HPDE6-E6E7 (cell line): ENCODE measurements around the gene CTSE.

Experiments used
- DNase-seq: peaks from one replicate; pipeline ENCODE4 v3.0.0; 2011; ENCODE audit warnings: missing footprints; ENCODE audit errors: extremely low spot score

CTSE gene

DNA sequence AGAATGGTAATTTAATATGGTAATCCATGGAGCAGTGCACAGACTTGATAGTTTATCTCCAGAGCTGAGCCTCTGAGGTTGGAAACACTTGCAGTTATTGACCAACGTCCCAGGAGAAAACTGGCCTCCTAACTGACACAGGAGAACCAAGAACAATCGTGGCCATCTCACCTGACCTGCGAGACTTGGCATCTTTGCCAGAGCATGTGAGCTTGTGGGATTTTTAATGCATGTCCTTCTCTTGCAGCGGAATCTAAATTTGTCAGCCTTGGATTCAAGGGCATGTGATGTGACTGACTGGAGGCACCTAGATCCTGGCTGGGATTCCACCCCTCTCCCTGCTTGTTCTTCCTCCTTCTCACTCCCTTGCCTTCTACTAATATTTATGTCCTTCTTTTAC is 52.6 kb downstream of the CTSE start:
- no peak for DNase-seq

DNA sequence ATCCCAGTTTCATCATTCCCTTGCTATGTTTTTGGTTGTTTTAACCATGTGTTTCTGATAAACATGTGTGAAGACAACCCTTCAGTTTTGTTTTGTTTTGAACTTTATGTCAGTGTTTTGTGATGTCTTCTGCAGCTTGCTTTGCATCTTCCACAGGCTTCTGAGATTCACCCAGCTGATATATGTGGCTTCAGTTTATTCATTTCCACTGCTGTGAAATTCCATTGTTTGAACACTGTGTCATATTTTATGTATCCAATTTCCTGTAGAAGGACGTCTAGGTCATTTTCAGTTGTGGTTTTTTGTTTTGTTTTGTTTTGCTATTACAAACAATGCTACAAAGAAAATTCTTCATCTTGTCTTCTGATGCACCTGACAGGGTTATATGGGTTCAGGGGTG is 53.2 kb downstream of the CTSE start:
- no peak for DNase-seq

DNA sequence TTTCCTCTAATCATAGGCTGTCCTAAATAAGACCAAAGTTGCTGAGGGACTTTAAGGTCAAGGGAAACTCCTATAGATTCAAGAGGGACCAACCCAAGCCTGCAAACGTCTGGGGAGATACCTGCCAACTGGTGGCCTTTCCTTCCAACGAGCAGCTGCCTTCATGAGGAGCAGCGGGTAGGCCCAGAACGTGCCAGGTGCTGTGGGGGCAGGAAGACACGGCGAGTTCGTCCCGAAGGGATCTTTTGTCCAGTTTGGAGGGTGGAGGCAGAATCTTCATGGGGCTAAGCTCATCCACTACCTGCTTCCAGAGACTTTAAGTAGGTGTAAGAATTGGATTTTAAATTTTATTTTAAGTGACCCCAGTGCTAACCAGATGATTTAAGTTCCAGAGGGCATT is 54.5 kb downstream of the CTSE start:
- no peak for DNase-seq

DNA sequence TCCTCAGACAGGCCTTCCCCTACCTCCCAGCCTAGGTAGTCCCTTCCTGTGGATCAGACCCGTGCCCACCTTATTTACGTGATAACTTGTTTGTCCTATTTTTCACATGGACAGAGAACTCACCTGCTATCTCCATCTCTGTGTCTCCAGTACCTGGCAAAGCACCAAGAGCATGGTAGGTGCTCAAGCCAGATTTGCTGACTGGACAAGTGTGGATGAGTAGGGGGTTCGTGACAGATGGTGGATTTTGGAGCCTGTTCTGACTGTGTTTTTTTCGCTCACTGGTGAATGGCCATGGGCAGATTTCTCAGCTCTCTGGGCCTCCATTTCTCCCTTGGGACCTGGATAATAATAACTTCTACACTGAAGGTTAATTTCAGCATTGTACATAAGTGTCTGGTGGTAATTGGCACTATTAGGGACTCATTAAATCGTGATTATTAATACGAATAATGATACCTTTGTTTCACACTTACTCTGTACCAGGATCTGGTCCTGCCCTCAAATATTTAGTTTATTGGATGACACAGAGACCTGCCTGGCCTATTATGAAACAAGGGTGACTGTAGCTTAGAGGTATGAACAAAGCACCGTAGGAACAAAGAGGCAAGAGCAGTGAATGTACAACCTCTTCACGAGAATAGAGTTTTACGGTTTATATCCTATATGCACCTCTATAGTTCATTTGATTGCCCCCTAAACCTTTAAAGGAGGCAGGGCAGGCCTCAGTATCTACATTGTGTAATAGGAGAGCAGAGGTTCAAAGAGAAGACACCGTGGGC is 56.0 kb downstream of the CTSE start:
- peak; percentile 56 for DNase-seq

DNA sequence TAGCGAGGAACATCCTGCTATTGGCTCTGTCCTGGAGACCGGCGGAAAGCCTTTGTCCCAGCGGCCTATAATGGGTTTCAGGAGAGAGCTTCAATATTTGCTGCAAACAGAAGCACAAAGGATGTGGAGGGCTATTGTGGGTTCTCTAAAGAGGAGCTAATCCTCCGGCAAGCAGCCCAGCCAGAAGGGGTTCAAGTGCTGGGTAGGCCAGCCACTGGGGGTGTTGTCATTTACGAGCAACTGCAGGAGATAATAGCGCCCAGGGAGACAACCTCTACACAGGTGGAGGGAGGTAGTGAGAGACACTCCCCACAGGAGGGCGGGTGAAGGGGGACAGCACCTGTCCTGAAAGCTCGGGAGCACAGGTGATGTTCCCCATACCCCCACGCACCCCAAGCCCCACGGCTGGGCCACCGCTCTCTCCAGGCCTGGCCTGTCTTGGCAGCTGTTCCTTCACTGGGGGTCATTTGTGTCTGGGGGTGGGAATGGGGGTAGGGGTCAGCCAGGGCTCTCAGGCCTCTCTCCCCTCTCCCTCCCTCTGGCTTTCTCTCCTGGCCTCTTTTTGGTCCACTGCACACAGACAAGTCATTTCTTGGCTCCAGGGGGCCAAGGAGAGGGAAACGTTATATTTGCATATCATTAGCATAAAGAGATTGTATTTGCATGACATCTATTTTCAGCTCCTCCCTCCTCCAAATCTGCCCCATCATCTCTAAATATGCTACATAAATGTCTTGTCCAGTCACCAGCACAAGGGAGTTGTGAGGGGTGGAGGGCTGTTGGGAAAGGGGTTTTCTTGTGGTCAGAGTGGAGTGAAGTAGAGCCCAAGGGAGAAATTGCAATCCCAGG is 58.4 kb downstream of the CTSE start:
- no peak for DNase-seq

DNA sequence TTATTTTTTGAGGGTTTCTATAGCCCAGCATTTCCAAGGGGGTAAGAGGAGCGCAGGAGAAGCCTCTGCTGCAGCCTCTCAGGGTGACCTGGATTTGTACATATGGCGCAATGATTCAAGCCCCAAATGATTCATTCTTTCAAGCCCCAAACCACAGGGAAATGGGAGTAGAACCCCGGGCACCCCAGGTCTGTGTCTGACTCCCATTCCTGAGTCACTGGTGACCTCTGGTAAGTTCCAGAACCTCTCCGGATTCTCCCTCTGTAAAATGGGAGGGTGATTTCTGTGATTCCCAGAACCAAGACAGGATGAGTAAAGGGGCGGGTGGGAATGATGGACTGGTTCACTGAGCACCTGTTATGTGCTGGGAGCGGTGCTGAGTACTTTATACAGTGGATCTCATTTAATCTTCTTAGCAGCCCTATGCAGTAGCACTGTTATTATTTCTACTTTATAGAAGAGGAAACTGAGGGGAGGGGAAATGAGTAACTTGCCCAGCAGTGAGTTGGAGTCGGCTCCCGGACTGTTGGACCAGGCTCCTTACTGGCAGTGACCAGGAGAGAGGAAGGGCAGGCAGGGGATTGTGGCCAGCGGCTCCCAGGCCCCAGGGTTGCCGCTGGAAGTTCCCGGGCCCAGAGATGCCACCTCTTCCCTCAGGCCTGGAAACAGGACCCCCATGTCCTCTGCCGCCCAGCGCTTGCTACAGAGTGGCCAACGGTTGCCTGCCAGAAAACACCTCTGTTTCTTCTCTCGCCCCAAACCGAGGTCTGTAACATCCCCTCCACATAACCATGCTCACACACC is 60.1 kb downstream of the CTSE start:
- DNase-seq: peak; percentile 69

DNA sequence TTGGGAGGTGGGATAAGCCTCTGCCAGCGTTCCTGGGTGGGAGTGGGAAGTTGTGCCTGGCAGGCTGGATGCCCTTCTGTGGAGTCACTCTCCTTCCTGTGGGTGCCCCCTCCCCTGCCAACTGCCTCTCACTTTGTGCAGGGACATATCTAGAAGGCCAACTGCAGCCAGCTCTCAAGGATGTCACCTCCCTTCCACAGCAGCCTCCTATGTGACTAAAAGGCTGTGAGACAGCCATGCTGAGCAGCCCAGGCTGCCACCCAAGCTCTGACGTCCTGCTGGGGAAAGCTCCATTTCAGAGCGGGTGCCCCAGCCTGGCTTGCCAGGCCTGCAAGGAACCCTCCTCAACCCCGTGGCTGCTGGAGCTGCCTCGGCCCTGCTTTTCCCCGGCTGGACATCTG is 60.9 kb downstream of the CTSE start:
- no peak for DNase-seq

DNA sequence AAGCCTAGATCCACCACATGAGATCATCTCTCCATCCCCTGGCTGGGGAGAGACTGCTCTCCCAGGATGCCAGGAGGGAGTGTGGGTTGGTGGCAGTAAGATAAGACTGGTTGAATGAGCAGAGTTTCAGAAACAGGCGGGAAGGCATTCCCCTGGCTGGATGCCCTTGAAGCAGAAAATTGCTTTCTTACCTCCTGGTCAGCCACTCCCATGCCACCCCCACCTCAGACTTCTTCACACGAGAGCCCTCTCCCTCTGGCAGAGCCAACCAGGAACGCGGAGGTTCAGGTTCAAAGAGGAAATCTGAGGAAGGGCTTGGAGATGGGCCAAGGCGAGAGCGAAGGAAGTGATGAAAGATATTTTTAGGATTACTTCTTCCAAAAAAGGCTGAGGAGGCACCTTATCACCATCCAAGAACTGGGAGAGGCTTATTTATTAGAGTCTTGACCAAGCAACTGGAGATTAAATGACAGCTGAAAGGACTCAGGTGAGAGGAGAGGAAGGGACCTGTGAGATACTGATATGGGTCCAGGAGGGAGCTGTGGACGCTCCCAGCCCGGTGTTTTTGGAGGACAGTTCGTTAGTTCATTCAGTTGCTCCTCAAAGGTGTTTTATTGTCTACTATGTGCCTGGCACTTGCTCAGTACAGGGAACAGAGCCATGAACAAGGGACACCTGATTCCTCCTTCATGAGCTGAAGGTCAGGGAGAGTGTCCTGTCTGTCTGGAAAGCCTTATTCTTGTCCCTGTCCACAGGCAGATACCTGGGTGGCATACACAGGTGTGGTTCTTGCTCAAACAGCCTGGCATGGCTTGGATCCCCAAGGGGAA is 61.5 kb downstream of the CTSE start:
- DNase-seq: no peak

DNA sequence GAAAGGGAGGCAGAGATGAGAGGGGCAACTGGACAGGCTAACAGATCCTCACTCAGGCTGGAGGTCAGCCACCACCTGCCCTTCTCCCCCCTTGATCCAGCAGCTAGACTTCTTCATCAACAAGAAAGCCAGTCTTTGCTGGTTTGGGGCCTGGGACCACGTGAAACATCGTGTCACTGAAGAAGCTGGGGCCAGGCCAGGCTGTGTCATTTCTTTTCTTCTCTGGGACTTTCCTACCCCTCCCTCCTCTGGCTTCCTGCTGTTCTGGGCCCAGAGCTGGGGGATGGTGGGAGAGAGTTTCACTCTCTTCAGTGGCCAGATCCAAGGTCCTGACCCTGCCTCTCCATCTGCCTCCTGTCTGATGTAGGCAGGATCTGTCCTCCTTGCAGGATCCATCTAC is 62.3 kb downstream of the CTSE start:
- no peak for DNase-seq

DNA sequence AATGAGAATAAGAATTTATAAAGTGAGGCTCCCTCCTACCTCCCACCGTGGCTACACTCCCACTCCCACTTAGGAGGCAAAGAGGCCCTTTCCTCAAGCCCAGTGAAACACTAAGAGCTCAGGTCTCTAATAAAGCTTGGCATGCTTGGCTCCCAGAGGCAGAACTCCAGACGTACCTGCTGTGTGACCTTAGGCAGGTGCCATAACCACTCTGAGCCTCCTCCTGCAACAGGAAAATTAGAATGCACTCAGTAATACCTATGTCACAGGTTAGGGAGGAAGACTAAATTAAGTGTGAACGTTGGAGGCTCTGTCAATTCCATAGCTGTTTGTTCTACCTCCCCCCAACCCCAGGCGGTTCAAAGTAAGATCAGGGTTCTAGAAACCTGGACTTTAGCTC is 63.9 kb downstream of the CTSE start:
- DNase-seq: no peak
